COLO668 (cell line): ENCODE measurements around the gene HARS1.
A peak's percentile ranks its signal among the peaks of the same experiment; 100 is the strongest.
"Not testable (repeated sequence)": the region's sequence is repeated elsewhere in the genome, so short reads cannot be mapped to it uniquely, and the experiment has no call there.

Experiments
- DNase-seq: peaks from one replicate; lab custom pipeline; 2025; ENCODE audit not compliant: unreplicated experiment; lab: John Stamatoyannopoulos, UW

HARS1 gene

GRCh38 chr5:140677947-140678346 is 13.2 kb downstream of the HARS1 start:
- DNase-seq, result no peak

- no peak for DNase-seq
Observed at GRCh38 chr5:140674629-140675028, 16.5 kb downstream of the HARS1 start.

- DNase-seq, result no peak
Observed at GRCh38 chr5:140674211-140674610, 17.0 kb downstream of the HARS1 start.

GRCh38 chr5:140673187-140673976 is 17.8 kb downstream of the HARS1 start, which contains the start of gene DND1:
Gene DND1, minus strand, starts transcription at chr5:140673576. Its CDS starts 34 bp downstream, at chr5:140673542.
- DNase-seq, result no peak

- peak; percentile 29 for DNase-seq
Observed at GRCh38 chr5:140672455-140673186, 18.5 kb downstream of the HARS1 start.

GRCh38 chr5:140671472-140672125 is 19.6 kb downstream of the HARS1 start:
- DNase-seq, result no peak

- DNase-seq, result not testable (repeated sequence)
Observed at GRCh38 chr5:140671035-140671434, 20.1 kb downstream of the HARS1 start.

GRCh38 chr5:140664359-140665119 is 26.6 kb downstream of the HARS1 start, which contains the start of gene WDR55:
Gene WDR55, plus strand, starts transcription at chr5:140664904. Its CDS starts 9 bp downstream, at chr5:140664913.
- peak; percentile 91 for DNase-seq

- no peak for DNase-seq
Observed at GRCh38 chr5:140664030-140664358, 27.2 kb downstream of the HARS1 start.

GRCh38 chr5:140660371-140660770 is 30.8 kb downstream of the HARS1 start:
- not testable (repeated sequence) for DNase-seq

GRCh38 chr5:140658870-140659269 is 32.3 kb downstream of the HARS1 start:
- DNase-seq, result no peak

GRCh38 chr5:140647042-140647419 is 44.1 kb downstream of the HARS1 start:
- DNase-seq, result peak; percentile 17

GRCh38 chr5:140642718-140643117 is 48.5 kb downstream of the HARS1 start:
- DNase-seq, result no peak

GRCh38 chr5:140641716-140642115 is 49.5 kb downstream of the HARS1 start:
- DNase-seq, result no peak

- DNase-seq, result peak; percentile 93
Observed at GRCh38 chr5:140639148-140639981, 51.8 kb downstream of the HARS1 start, which contains the start of gene TMCO6. Gene TMCO6, plus strand, starts transcription at chr5:140639451. Its CDS starts 77 bp downstream, at chr5:140639528.

GRCh38 chr5:140638898-140639147 is 52.3 kb downstream of the HARS1 start:
- not testable (repeated sequence) for DNase-seq

- DNase-seq, result no peak
Observed at GRCh38 chr5:140637371-140638100, 53.6 kb downstream of the HARS1 start.

- no peak for DNase-seq
Observed at GRCh38 chr5:140635291-140636257, 55.6 kb downstream of the HARS1 start.
